ENCODE results near the gene PHKA2.

DNA sequence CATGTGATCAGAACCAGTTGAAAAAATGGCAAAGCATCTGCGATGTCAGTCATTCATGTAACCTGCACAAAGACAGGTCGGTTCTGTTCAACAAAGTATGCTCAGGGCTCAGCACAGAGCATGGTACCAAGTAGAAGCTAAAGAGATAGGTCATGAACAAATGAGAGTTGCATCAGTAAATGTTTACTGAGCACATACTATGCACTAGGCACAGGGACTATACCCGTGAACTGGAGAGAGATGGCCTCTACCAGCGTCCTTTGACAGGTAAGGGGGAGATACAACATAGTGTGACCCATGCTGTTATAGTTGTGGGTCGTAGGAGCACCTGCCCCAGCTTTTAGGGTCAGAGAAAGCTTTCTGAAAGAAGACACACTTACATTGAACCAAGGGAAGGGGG, 46.7 kb downstream of the PHKA2 start:
- TF ChIP-seq, protein P1, sequence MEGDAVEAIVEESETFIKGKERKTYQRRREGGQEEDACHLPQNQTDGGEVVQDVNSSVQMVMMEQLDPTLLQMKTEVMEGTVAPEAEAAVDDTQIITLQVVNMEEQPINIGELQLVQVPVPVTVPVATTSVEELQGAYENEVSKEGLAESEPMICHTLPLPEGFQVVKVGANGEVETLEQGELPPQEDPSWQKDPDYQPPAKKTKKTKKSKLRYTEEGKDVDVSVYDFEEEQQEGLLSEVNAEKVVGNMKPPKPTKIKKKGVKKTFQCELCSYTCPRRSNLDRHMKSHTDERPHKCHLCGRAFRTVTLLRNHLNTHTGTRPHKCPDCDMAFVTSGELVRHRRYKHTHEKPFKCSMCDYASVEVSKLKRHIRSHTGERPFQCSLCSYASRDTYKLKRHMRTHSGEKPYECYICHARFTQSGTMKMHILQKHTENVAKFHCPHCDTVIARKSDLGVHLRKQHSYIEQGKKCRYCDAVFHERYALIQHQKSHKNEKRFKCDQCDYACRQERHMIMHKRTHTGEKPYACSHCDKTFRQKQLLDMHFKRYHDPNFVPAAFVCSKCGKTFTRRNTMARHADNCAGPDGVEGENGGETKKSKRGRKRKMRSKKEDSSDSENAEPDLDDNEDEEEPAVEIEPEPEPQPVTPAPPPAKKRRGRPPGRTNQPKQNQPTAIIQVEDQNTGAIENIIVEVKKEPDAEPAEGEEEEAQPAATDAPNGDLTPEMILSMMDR (IDR thresholded peaks at IDR 0.05), result no peak
- TF ChIP-seq POLR2A (IDR thresholded peaks at IDR 0.05), result no peak

All from uterus (tissue), 2 donors.